ENCODE results near the gene EMSY. TPM values are rescaled to one million over a fixed set of nuclear protein-coding genes. Genes with fewer than 3 reads are reported as not detected.

The EMSY gene
- total and polyA plus RNA-seq, 2 of the 13 experiments (the other 11 are each of a cell fraction or from before 2014, with no cell fraction given) = 11.6 to 18.5 TPM

Small RNA genes within 50 kb of the gene (small RNA-seq; reads per million reads assigned to genes)
- gene AP001189.2 (ENCODE audit: insufficient read depth in 2 of 3, insufficient read length in 3 of 3, low read depth in 2 of 3, low replicate concordance in 1 of 3) = 0 reads per million in 3 experiments
- 0 reads per million in 3 experiments for gene RF00019 (ENCODE audit: insufficient read depth in 2 of 3, insufficient read length in 3 of 3, low read depth in 2 of 3, low replicate concordance in 1 of 3)

Other genes starting within 250 kb of the EMSY start
- 0.66 TPM in 1 of 2 replicates, not detected in the other for gene WNT11, start 238.5 kb upstream of the EMSY start, total RNA-seq (2016; rRNA removed; fragmentation: Illumina TruSeq; extraction: Trizol)
- 0.34 and 0.42 TPM in 2 replicates for gene WNT11, start 238.5 kb upstream of the EMSY start, polyA plus RNA-seq (2011; rRNA removed)
- gene THAP12, start 63.9 kb upstream of the EMSY start, total RNA-seq (2016; rRNA removed; fragmentation: Illumina TruSeq; extraction: Trizol) = 51.3 and 74.3 TPM in 2 replicates
- gene THAP12, start 63.9 kb upstream of the EMSY start, polyA plus RNA-seq (2011; rRNA removed) = 14.8 and 18.8 TPM in 2 replicates
- gene GVQW3, start 63.7 kb upstream of the EMSY start, total RNA-seq (2016; rRNA removed; fragmentation: Illumina TruSeq; extraction: Trizol) = 2.9 and 5.6 TPM in 2 replicates
- 5.0 and 5.4 TPM in 2 replicates for gene GVQW3, start 63.7 kb upstream of the EMSY start, polyA plus RNA-seq (2011; rRNA removed)
- gene LRRC32, start 225.7 kb downstream of the EMSY start, total RNA-seq (2016; rRNA removed; fragmentation: Illumina TruSeq; extraction: Trizol) = not detected in 2 replicates
- 0.07 and 0.12 TPM in 2 replicates for gene LRRC32, start 225.7 kb downstream of the EMSY start, polyA plus RNA-seq (2011; rRNA removed)